ENCODE results near the gene PPM1H. TPM values are rescaled to one million over a fixed set of nuclear protein-coding genes. Genes with fewer than 3 reads are reported as not detected.
"Not testable (repeated sequence)": the region's sequence is repeated elsewhere in the genome, so short reads cannot be mapped to it uniquely, and the experiment has no call there.

PPM1H gene
- total RNA-seq, 1 donor from 2014 or later: 15.7 TPM

GRCh38 chr12:62737188-62737587 is 197.8 kb downstream of the PPM1H start:
- no peak for DNase-seq (ENCODE audit: low spot score in 2 of 2, unreplicated experiment in 2 of 2)
- Mint-ChIP-seq H3K27ac (peak overlapping the region; percentile 32), H3K27me3 (ENCODE audit: low read depth) (no peaks in the 10 kb centered on the region), H3K9me3 (no peaks in the 10 kb centered on the region), H3K4me3 (no peak overlapping the region), H3K36me3 (no peaks in the 10 kb centered on the region), H3K4me1 (peaks cover 63% of the 10 kb centered on the region)
- TF ChIP-seq, protein P1, sequence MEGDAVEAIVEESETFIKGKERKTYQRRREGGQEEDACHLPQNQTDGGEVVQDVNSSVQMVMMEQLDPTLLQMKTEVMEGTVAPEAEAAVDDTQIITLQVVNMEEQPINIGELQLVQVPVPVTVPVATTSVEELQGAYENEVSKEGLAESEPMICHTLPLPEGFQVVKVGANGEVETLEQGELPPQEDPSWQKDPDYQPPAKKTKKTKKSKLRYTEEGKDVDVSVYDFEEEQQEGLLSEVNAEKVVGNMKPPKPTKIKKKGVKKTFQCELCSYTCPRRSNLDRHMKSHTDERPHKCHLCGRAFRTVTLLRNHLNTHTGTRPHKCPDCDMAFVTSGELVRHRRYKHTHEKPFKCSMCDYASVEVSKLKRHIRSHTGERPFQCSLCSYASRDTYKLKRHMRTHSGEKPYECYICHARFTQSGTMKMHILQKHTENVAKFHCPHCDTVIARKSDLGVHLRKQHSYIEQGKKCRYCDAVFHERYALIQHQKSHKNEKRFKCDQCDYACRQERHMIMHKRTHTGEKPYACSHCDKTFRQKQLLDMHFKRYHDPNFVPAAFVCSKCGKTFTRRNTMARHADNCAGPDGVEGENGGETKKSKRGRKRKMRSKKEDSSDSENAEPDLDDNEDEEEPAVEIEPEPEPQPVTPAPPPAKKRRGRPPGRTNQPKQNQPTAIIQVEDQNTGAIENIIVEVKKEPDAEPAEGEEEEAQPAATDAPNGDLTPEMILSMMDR (IDR thresholded peaks at IDR 0.05; ENCODE audit: unreplicated experiment): no peak

GRCh38 chr12:62736596-62736995 is 198.4 kb downstream of the PPM1H start:
- H3K36me3 Mint-ChIP-seq: no peaks in the 10 kb centered on the region
- DNase-seq (ENCODE audit: low spot score in 2 of 2, unreplicated experiment in 2 of 2): no peak
- no peaks in the 10 kb centered on the region for H3K27me3 Mint-ChIP-seq (ENCODE audit: low read depth)
- H3K9me3 Mint-ChIP-seq: no peaks in the 10 kb centered on the region
- H3K27ac Mint-ChIP-seq: no peak overlapping the region
- TF ChIP-seq, protein P1 (IDR thresholded peaks at IDR 0.05; ENCODE audit: unreplicated experiment): no peak
- peaks cover 64% of the 10 kb centered on the region for H3K4me1 Mint-ChIP-seq
- H3K4me3 Mint-ChIP-seq: no peak overlapping the region

- Mint-ChIP-seq H3K36me3 (no peaks in the 10 kb centered on the region), H3K27ac (peak overlapping the region; percentile 95)
Measured at GRCh38 chr12:62732861-62733427, 202.0 kb downstream of the PPM1H start.

GRCh38 chr12:62731055-62731820 is 203.7 kb downstream of the PPM1H start:
- DNase-seq (ENCODE audit: low spot score in 2 of 2, unreplicated experiment in 2 of 2): no peak
- Mint-ChIP-seq H3K4me1 (peaks cover 55% of the 10 kb centered on the region), H3K27me3 (ENCODE audit: low read depth) (no peaks in the 10 kb centered on the region), H3K36me3 (no peaks in the 10 kb centered on the region), H3K4me3 (no peak overlapping the region), H3K9me3 (no peaks in the 10 kb centered on the region), H3K27ac (peak overlapping the region; percentile 95)
- TF ChIP-seq, protein P1 (IDR thresholded peaks at IDR 0.05; ENCODE audit: unreplicated experiment): no peak

More at GRCh38 chr12:62732861-62733427, 202.0 kb downstream of the PPM1H start:
- H3K27me3 Mint-ChIP-seq (ENCODE audit: low read depth): no peaks in the 10 kb centered on the region
- no peak overlapping the region for H3K4me3 Mint-ChIP-seq
- TF ChIP-seq, protein P1 (IDR thresholded peaks at IDR 0.05; ENCODE audit: unreplicated experiment): no peak
- H3K4me1 Mint-ChIP-seq: peaks cover 62% of the 10 kb centered on the region
- no peaks in the 10 kb centered on the region for H3K9me3 Mint-ChIP-seq
- DNase-seq (ENCODE audit: low spot score in 2 of 2, unreplicated experiment in 2 of 2): no peak

DNA sequence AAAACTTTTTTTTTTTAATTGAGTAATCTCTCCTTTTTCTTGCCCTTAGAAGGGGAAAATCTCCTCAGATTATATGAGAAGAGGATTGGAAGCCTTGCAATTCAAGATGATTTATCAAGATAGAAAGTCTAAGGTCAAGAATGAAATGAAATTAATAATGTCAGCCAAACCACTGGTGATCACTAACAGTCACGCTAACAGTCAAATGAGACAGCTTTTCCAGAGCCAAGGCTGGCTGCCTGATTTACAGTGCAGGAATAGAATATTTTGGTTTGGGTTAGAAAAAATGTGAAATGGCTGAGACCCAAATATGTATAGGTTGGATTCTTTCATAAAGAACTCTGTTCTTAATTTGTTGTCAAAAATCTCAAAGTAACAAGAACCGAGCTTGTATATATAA is 204.3 kb downstream of the PPM1H start:
- Mint-ChIP-seq H3K27me3 (ENCODE audit: low read depth) (no peaks in the 10 kb centered on the region), H3K9me3 (no peaks in the 10 kb centered on the region), H3K27ac (peak overlapping the region; percentile 95), H3K4me3 (no peak overlapping the region), H3K4me1 (peaks cover 59% of the 10 kb centered on the region), H3K36me3 (no peaks in the 10 kb centered on the region)
- no peak for DNase-seq (ENCODE audit: low spot score in 2 of 2, unreplicated experiment in 2 of 2)
- TF ChIP-seq, protein P1 (IDR thresholded peaks at IDR 0.05; ENCODE audit: unreplicated experiment): no peak

GRCh38 chr12:62729579-62730544 is 205.1 kb downstream of the PPM1H start:
- H3K27me3 Mint-ChIP-seq (ENCODE audit: low read depth); H3K36me3 Mint-ChIP-seq; DNase-seq (ENCODE audit: low spot score in 2 of 2, unreplicated experiment in 2 of 2); H3K4me3 Mint-ChIP-seq; H3K9me3 Mint-ChIP-seq: not testable (repeated sequence)
- H3K27ac Mint-ChIP-seq: peak overlapping the region; percentile 95
- peaks cover 67% of the 10 kb centered on the region for H3K4me1 Mint-ChIP-seq
